Heart left ventricle (tissue), 16 donors: ENCODE data around the gene RIMS4. TPM values are rescaled to one million over a fixed set of nuclear protein-coding genes. Genes with fewer than 3 reads are reported as not detected.

Experiments used
- ATAC-seq, 4 donors: fragments of 200-7000 bp; cut with Tn5 transposase; one replicate each; pipeline ENCODE4 v1.9.1; 2020 to 2022; ENCODE audit warnings: moderate library complexity in 4 of 4, mild to moderate bottlenecking in 3 of 4, moderate number of reproducible peaks in 1 of 4
- DNase-seq, 5 donors: peaks; one replicate each; pipeline ENCODE4 v3.0.0-alpha.2; 2020
- H3K27ac ChIP-seq, 12 donors: fragments of 200-600 bp; sonication (generic) in 4 of 12; one replicate each; pipeline versions ENCODE4 v1.5.0 to v1.8.0; 2016 to 2022; ENCODE audit warnings: mild to moderate bottlenecking in 2 of 12
- H3K27me3 ChIP-seq, 9 donors: fragments of 200-600 bp; sonication (generic) in 2 of 9; one replicate each; pipeline versions ENCODE4 v1.5.1 to v1.8.0; 2016 to 2022; ENCODE audit warnings: mild to moderate bottlenecking in 3 of 9
- H3K36me3 ChIP-seq, 9 donors: fragments of 200-600 bp; sonication (generic) in 2 of 9; one replicate each; pipeline versions ENCODE4 v1.5.0 to v1.8.0; 2018 to 2022; ENCODE audit warnings: mild to moderate bottlenecking in 2 of 9
- H3K4me1 ChIP-seq, 12 donors: fragments of 200-600 bp; sonication (generic) in 4 of 12; one replicate each; pipeline versions ENCODE4 v1.5.0 to v1.8.0; 2016 to 2022; ENCODE audit warnings: mild to moderate bottlenecking in 3 of 12
- H3K4me3 ChIP-seq, 12 donors: fragments of 200-600 bp; sonication (generic) in 4 of 12; one replicate each; pipeline versions ENCODE4 v1.5.0 to v1.8.0; 2017 to 2022; ENCODE audit warnings: mild to moderate bottlenecking in 9 of 12, moderate library complexity in 4 of 12
- H3K9me3 ChIP-seq, 12 donors: fragments of 200-600 bp; sonication (generic) in 4 of 12; one replicate each; pipeline versions ENCODE4 v1.5.0 to v1.8.0; 2016 to 2022; ENCODE audit warnings: mild to moderate bottlenecking in 1 of 12
- POLR2A ChIP-seq, 2 donors: fragments of 450-650 bp; IDR thresholded peaks; one replicate each; pipeline ENCODE4 v1.6.1; 2017; ENCODE audit warnings: antibody characterized with exemption in 2 of 2, mild to moderate bottlenecking in 2 of 2, moderate library complexity in 2 of 2
- WGBS, 4 donors: extraction: QIAGEN DNeasy Blood & Tissue Kit in 2 of 4; methylation state at CpG; one replicate each; pipeline versions ENCODE4 v1.1.5 to v1.1.7; 2013 to 2018; 5-methylcytosine and 5-hydroxymethylcytosine counted together
- intact Hi-C, 10 donors: fragments of 100-400 bp; cut with DNase I; formaldehyde crosslinking; loops; one replicate each; pipeline versions ENCODE4 v1.11.1 to v1.14.2; 2022
- polyA plus RNA-seq, 2 donors: library from polyadenylated mRNA; stranded (reverse); fragments of 200-250 nt; gene quantifications; one replicate each; pipeline ENCODE4 v1.2.3, GENCODE V29; 2013
- total RNA-seq, 9 donors: library from RNA; depleted of rRNA in 2 of 9; stranded (reverse); fragments of >200 nt in 2 of 9; fragmentation: NEBNext Ultra II Directional in 3 of 9; extraction: Animal tissue kit (Norgen Biotek cat#: 25700) in 3 of 9; gene quantifications; one replicate each; pipeline versions ENCODE4 v1.1.0 to v1.2.4, GENCODE V29; 2016 to 2023
- TF ChIP-seq, protein P1 (sequence below), 12 donors: fragments of 200-600 bp; sonication (generic) in 4 of 12; IDR thresholded peaks; one replicate each; pipeline versions ENCODE4 v1.5.0 to v1.8.0; 2018 to 2022; ENCODE audit warnings: antibody characterized with exemption in 12 of 12, mild to moderate bottlenecking in 5 of 12
- donor health status: ischemic (EF 13 %, LVEDD 7.1; RV severe dilation, severe dysfunction).
- donor health status: healthy with polysubstance abuse.
- donor health status: DM: no; HTN: yes; CAD: no.
- donor health status: DM: no; HTN: no; CAD: no.
- donor health status: ischemic (EF 25% LVEDD 6.9; RV normal size, moderate dysfunction).
- donor health status: ischemic (EF 25% LVEDD 5.7; RV mildly dilated, moderate dysfunction).
- donor health status: healthy.
- donor health status: DM: yes; HTN: yes; CAD: no.
- donor health status: ischemic (EF 35%, LVEDD 5.7; RV mildly dilated, moderate dysfunction).
- donor health status: nonischemic (EF 11% LVEDD 7.7; RV severe dilation, severe dysfunction).
- donor health status: DM: yes; HTN: yes; CAD: no.
- donor health status: PGD.
- donor health status: ischemic (EF 29% LVEDD 5.4; RV normal size, mild dysfunction).
- donor health status: nonischemic (EF 23%, LVEDD 6.1; RV moderate dilation, normal function).

Gene RIMS4
- total and polyA plus RNA-seq, 11 donors, result 0.04 to 0.59 (median 0.11) TPM; not detected in 5

DNA sequence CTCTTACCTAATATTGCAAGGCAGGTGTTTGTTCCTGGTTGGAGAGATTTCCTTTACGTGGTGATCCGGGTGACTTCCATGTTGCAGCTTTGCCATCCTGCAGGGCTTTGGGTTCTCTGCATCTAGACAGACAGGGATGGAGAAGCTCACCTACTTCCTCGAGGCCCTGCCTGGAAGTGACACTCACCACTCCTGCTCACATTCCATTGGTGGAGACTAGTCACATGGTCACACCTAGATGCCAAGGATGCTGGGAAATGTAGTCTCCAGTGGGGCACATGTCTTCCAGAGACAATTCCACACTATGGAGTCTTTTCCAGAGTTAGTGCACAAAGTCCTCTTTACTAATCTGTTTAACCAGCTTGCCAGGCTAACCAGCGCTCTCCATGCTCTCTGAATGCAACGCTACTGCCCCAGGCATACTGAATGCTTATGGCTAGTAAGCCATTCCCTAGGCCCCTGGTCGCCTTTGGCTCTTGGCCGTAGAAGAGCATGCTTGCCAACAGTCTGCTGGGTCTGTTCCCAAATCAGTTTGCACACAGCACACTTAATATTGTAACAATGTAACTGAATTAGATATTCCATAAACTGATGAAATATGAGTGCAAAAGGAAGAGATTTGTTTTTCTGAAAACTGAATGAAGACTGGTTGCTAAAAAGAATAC lies 71.4 kb downstream of the RIMS4 start:
- WGBS, 4 donors, result 65 to 76% (median 69%) methylated on average over 7 of the region's 7 CpGs
- intact Hi-C loops, result loop anchor here in 4 of 10 donors (10.0 kb wide), 3 partner anchors 204 to 524 kb away; partner anchors contain the start of gene OSER1 (in 2 of the 4)
- H3K27me3 ChIP-seq, result no peaks in the 10 kb centered on the region
- DNase-seq (peak in 4 of 5 donors; percentile 56 to 64 (median 61)), ATAC-seq (peak; percentile 52 to 72 (median 69))
- H3K27ac ChIP-seq, result peak overlapping the region in 1 of 12 donors; percentile 25
- H3K9me3 ChIP-seq, result no peaks in the 10 kb centered on the region
- no peaks in the 10 kb centered on the region for H3K36me3 ChIP-seq
- TF ChIP-seq POLR2A (IDR thresholded peaks at IDR 0.05), result no peak
- TF ChIP-seq, protein P1, sequence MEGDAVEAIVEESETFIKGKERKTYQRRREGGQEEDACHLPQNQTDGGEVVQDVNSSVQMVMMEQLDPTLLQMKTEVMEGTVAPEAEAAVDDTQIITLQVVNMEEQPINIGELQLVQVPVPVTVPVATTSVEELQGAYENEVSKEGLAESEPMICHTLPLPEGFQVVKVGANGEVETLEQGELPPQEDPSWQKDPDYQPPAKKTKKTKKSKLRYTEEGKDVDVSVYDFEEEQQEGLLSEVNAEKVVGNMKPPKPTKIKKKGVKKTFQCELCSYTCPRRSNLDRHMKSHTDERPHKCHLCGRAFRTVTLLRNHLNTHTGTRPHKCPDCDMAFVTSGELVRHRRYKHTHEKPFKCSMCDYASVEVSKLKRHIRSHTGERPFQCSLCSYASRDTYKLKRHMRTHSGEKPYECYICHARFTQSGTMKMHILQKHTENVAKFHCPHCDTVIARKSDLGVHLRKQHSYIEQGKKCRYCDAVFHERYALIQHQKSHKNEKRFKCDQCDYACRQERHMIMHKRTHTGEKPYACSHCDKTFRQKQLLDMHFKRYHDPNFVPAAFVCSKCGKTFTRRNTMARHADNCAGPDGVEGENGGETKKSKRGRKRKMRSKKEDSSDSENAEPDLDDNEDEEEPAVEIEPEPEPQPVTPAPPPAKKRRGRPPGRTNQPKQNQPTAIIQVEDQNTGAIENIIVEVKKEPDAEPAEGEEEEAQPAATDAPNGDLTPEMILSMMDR (IDR thresholded peaks at IDR 0.05), result no peak
- peak overlapping the region in 1 of 12 donors; percentile 12 for H3K4me3 ChIP-seq
- peaks cover 0 to 20% (median 0%) of the 10 kb centered on the region in 12 donors for H3K4me1 ChIP-seq

DNA sequence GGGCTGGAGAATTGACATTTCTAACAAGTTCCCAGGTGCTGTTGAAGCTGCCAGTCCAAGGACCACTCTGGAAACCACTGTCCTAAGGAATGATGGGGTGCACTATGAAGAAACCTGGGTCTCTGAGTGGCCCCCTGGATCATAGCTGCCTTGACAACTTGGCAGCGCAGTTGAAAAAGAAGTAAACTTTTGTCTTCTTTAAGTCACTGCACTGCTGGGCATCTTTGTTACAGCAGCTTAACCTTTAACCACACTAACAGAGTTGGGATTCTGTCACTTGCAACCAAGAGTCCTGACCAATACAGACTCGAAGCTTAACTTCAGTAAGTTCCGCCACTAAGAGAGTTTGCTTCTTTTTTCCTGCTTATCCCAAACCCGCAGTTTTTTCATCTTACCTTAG lies 73.2 kb downstream of the RIMS4 start:
- 96 to 99% (median 97%) methylated on average over 4 of the region's 4 CpGs for WGBS, 4 donors
- no peaks in the 10 kb centered on the region for H3K36me3 ChIP-seq
- DNase-seq (no peak), ATAC-seq (no peak)
- H3K27ac ChIP-seq, result no peak overlapping the region
- intact Hi-C loops, result loop anchor here in 4 of 10 donors (10.0 kb wide), 3 partner anchors 202 to 522 kb away; partner anchors contain the start of gene OSER1 (in 2 of the 4)
- peaks cover 0 to 18% (median 2%) of the 10 kb centered on the region in 12 donors for H3K4me1 ChIP-seq
- no peak for TF ChIP-seq POLR2A (IDR thresholded peaks at IDR 0.05)
- TF ChIP-seq, protein P1 (IDR thresholded peaks at IDR 0.05), result no peak
- no peak overlapping the region for H3K4me3 ChIP-seq
- no peaks in the 10 kb centered on the region for H3K9me3 ChIP-seq
- H3K27me3 ChIP-seq, result no peaks in the 10 kb centered on the region

DNA sequence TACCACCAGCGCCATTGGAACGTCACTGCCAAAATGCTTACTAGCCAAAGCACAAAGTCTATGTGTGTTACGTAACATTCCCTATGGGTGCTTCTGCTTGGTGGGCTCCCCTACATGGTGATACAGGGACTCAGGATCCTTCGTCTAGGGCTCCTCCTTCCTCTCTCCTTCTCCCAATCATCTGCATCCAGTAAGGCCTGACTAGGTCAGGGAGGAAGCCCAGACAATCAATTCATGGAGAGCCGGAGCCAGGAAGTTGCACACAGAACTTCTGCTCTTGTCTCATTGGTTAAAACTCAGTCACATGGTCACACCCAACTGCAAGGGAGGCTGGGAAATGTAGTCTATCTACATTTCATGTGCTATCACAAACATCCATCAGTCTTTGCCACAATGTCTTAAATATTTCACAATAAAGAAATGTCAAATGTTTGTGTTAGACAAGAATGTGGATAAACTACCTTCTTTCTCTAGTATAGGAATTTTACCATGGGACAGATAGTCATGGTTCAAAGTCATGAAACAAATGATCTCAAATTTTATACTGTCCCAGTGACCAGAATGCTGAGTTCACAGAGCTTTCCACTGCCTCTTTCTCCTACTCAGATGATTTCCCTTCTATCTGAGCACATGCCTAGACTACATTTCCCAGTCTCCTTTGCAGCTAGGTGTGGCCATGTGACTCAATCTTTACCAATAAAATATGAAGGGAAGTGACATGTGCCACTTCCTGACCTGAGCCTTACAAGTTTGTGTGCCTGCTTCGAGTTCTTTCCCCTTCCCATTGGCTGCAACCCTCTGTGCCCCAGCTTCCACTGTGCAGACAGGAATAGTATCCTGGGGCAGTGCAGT lies 74.0 kb downstream of the RIMS4 start:
- ATAC-seq (peak; percentile 53 to 85 (median 78)), DNase-seq (peak in 4 of 5 donors; percentile 59 to 79 (median 70))
- Histone ChIP-seq H3K4me3 (peak overlapping the region in 1 of 12 donors; percentile 25), H3K36me3 (no peaks in the 10 kb centered on the region), H3K27ac (peak overlapping the region in 1 of 12 donors; percentile 35), H3K9me3 (no peaks in the 10 kb centered on the region), H3K4me1 (peaks cover 0 to 16% (median 4%) of the 10 kb centered on the region in 12 donors), H3K27me3 (no peaks in the 10 kb centered on the region)
- intact Hi-C loops, result loop anchor here in 4 of 10 donors (10.0 kb wide), 3 partner anchors 202 to 522 kb away; partner anchors contain the start of gene OSER1 (in 2 of the 4)
- TF ChIP-seq, protein P1 (IDR thresholded peaks at IDR 0.05), result peak in 3 of 12 donors; percentile 16 to 30 (median 27)
- no peak for TF ChIP-seq POLR2A (IDR thresholded peaks at IDR 0.05)
- WGBS, 4 donors, result 44 to 61% (median 48%) methylated on average over 6 of the region's 6 CpGs
